CD4-positive, alpha-beta T cell treated with Interleukin-15 for 4 hours (primary cell): Measurements from ENCODE around the gene SIRT1.
A peak's percentile ranks its signal among the peaks of the same experiment; 100 is the strongest.
"Not testable (repeated sequence)": the region's sequence is repeated elsewhere in the genome, so short reads cannot be mapped to it uniquely, and the experiment has no call there.

Source experiments
- DNase-seq: peaks from one replicate; pipeline ENCODE4 v3.0.0-alpha.2; 2020; ENCODE audit warnings: low spot score

SIRT1 gene

DNA sequence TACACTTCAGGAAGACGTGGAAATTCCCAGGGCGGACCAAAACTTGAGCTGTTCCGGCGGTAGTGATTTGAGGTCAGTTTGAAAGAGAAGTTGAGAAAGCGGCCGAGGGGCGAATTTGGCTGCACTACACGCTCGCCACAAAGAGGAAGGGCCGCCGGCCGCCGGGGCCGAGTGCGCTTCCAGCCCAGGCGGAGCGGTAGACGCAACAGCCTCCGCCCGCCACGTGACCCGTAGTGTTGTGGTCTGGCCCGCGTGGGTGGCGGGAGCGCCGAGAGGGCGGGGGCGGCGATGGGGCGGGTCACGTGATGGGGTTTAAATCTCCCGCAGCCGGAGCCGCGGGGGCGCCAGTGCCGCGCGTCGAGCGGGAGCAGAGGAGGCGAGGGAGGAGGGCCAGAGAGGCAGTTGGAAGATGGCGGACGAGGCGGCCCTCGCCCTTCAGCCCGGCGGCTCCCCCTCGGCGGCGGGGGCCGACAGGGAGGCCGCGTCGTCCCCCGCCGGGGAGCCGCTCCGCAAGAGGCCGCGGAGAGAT is at the start of gene SIRT1:
SIRT1 (plus strand) TSS at position 344 of the 529 bp plus-strand sequence; CDS start at position 410, 66 bp downstream.
- DNase-seq: peak; percentile 95

DNA sequence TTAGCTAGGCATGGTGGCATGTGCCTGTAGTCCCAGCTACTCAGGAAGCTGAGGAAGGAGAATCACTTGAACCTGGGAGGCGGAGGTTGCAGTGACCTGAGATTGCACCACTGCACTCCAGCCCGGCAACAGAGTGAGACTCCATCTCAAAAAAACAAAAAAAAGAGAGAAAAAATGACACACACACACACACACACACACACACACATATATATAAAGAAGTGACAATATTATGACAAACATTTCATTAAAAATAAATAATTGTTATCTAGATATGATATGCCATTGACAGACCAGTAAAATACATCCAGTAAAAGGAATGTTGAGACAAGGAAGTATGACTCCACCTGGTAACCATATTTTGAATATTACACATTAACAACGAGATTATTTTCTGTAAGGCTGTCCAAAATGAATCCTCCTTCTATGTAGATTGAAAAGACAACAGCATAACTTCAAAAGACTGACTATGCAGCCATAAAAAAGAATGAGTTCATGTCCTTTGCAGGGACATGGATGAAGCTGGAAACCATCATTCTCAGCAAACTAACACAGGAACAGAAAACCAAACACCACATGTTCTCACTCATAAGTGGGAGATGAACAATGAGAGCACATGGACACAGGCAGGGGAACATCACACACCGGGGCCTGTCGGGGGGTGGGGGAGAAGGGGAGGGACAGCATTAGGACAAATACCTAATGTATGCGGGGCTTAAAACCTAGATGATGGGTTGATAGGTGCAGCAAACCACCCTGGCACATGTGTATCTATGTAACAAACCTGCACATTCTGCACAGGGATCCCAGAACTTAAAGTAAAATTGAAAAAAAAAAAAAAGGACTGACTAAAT is 48.7 kb upstream of the SIRT1 start:
- not testable (repeated sequence) for DNase-seq

DNA sequence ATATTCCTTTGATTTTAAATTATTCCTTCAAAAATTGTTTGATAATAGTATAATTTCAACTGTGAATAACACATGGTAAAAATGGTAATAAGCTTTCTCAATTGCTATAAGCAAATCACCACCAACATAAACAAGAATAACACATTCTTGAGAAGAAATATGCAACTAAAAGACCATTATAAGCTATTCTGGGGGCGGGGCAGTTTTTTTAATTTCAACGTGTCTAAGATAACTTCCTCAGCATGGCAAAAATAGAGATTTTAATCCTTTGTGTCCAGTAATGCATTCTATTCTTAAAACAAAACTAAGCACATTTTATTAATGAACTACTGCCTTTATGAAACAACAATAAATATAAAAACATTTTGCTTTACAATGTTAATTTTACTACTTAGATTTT is 48.0 kb upstream of the SIRT1 start:
- no peak for DNase-seq

DNA sequence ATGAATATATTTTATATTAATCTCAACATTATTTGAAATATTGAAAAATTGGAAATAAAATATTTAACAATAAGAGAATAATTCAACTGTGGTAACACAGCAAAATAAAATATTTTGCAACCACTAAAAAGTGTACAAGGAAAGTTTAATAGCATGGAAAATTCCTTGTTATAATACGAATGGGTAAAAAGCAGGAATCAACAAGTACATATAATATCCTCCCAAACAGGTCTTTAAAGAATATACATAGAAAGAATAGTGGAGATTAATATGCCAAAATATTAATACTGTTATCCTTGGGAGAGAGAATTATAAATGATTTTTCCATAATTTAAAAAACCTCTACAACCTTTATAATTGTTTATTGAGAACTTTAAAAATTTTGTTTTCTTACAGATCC is 47.5 kb upstream of the SIRT1 start:
- DNase-seq: no peak

DNA sequence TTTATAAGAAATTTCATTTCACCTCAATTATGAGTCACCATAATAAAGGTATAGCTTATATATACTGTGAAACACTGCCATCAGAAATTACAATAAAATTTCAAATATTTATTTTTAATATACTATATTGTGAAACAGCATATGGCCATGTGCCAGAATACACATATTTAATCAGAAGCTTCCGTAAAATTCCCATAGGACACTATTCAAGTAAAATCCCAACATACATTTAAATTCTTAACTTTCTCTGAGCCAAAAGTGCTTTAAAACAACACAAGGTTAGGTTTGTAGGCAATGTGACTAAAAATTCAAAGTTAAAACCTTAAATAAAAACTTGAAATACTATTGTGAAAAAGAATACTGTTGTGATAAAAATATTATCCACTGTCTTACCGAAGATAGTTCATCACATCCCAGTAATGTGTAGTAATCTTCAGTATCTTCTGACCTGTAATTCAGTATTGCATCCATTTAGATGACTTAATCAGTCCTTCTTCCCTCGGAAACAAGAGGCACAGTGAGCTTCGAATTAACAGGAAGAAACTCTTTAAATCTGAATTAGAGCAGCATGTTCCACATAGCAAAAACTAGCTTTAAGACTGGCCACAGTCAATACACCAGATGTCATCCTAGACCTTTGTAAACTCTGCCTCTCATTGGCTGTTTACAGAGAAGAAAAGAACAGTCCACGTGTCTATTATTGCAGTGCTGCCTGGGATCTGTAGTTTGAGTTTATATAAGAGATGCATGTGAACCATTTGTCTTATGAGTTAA is 46.7 kb upstream of the SIRT1 start, which contains the start of gene DNAJC12:
DNAJC12 (minus strand) TSS at position 648 of the 774 bp plus-strand sequence; CDS start at position 471, 177 bp downstream.
- no peak for DNase-seq

DNA sequence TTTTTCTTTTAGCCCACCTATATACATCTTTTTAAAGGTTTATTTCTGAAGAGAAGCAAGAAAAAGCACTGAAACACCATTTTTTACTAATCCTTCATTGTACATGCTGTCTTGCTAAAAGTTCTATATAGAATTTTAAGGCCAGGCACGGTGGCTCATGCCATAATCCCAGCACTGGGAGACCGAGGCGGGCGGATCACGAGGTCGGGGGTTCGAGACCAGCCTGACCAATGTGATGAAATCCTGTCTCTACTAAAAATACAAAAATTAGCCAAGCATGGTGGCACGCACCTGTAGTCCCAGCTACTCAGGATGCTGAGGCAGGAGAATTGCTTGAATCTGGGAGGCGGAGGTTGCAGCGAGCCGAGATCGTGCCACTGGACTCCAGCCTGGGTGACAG is 44.9 kb upstream of the SIRT1 start:
- not testable (repeated sequence) for DNase-seq

DNA sequence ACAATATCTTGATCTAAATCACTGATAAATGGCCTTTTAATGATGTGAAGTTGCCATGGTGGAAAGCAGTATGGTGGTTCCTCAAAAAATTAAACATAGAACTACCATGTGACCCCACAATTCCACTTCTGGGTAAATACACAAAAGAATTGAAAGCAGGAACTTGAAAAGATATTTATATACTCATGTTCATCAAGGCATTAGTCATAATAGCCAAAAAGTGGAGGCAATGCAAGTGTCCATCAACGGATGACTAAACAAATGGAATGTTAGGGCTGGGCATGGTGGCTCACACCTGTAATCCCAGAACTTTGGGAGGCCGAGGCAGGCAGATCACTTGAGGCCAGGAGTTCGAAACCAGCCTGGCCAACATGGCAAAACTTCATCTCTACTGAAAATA is 44.5 kb upstream of the SIRT1 start:
- DNase-seq: no peak

DNA sequence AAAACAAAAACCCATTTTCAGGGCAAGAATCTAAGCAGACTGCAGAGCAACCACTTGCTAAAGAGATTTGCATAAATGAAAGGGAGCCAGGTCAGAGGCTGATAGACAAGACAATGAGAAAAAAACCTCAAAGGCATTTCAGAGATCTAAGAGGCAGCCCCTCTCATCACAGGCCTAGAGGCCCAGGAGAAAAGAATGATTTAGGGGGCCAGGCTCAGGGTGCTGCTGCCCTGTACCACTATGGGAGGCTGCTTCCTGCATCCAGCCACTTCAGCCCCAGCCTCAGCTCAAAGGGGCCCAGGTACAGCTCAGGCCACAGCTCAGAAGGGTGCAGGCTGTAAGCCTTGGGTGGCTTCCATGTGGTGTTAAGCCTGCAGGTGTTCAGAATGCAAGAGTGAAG is 42.7 kb upstream of the SIRT1 start:
- no peak for DNase-seq

DNA sequence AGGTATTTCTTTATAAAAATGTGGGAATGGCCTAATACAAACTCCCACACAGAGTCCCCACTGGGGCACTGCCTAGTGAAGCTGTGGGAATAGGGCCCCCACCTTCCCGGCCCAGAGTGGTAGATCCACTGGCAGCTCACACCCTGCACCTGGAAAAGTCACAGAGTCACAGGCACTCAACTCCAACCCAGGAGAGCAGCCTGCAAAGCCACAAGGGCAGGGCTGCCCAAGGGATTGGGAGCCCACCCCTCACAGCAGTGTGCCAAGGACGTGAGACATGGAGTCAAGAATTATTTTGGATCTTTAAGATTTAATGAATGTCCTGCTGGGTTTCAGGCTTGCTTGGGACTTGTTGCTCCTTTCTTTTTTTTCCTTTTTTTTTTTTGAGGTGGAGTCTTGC is 41.2 kb upstream of the SIRT1 start:
- no peak for DNase-seq

DNA sequence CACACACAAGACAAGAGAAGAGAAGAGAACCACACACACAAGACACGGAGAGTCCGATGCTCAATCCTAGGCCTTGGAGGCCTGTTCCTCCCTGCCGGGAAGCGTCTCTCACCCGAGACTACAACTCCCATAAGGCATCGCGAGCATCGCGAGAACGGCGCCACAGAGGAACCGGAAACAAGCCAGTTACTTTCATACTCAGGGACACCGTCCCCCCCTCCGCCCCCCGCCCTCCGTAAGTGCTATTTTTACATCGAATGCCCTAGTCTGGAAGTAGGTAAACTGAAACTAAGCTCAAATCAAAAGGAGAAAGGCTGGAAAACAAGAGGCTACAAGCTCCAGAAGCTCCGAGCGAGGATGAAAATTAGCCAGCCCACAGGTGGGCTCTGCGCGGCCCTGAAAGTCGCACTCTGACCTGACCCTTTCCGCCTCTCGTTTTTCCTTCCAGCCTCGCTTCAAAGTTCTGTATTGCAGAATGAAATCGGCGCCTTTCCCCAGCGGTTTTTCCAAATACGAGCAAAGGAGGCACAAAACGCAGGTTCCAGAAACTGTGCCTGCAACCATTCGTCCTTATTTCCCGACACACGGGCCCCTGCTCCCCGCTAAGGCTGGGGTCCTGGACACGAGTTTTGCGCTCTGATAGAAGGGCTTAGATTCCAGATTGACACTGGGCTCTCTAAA is 35.0 kb upstream of the SIRT1 start:
- peak; percentile 97 for DNase-seq

DNA sequence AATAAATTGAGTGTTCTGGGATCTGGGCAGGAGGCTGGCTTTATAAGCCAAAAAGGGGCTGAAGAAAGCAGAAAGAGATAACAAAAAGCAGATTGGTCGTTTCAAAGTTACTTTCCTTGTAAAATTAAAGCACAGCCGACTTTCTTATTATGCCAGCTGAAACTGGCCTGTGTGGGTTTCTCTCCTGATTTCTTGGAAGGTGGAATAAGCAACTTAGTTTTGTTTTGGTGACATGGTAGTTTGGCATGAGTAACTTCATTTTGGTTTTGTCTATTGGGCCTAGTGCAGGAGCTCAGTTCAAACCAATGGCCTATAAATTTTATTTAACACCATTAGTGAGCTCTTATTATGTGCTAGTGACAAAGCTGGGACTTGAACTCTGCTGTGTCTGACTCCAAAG is 33.3 kb upstream of the SIRT1 start:
- DNase-seq: no peak

DNA sequence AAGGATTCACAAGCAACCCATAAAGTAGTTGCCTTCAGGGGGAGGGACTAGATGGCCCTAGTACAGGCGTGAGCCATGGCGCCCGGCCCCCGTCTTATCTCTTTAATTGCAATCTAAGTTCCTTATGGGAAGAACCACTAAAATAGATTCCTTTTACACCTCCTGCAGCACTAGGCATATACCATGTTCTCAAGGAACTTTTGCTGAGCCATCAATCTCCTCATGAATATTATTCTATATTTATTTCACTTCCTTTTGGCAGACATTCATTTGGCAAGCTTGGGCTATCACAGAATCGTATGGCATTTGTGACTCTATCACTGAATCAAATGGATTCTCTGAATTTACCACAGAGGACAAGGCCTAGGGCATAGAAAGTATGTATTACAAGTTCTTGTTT is 31.7 kb upstream of the SIRT1 start:
- DNase-seq: no peak

DNA sequence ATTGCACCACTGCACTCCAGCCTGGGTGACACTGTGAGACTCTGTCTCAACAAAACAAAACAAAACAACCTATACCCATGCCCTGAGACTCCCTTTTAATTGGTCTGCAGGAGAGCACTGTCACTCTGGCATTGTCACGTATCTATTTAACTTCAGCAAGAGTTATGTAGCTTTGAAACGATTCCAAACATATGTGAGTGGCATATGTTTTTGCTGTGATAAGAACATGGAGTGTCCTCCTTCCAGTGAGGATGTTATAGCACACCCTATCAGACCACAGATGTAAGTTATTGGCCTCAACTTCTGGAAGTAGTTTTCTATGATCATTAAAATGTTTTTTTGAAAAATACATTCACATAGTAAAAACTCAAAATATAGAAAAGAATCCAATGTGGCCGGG is 30.9 kb upstream of the SIRT1 start:
- DNase-seq: no peak

DNA sequence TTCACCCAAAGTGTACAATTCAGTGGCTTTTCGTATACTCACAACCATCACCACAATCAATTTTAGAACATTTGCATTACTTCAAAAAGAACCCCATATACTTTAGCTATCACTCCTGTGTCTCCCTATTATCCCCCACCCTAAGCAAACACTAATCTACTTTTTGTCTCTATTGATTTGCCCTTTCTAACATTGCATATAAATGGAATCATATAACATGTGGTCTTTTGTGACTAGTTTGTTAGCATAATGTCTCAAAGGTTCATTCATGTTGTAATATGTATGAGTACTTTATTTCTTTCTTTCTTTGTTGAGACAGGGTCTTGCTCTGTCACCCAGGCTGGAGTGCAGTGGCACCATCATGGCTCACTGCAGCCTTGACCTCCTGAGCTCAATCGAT is 25.5 kb upstream of the SIRT1 start:
- DNase-seq: no peak

DNA sequence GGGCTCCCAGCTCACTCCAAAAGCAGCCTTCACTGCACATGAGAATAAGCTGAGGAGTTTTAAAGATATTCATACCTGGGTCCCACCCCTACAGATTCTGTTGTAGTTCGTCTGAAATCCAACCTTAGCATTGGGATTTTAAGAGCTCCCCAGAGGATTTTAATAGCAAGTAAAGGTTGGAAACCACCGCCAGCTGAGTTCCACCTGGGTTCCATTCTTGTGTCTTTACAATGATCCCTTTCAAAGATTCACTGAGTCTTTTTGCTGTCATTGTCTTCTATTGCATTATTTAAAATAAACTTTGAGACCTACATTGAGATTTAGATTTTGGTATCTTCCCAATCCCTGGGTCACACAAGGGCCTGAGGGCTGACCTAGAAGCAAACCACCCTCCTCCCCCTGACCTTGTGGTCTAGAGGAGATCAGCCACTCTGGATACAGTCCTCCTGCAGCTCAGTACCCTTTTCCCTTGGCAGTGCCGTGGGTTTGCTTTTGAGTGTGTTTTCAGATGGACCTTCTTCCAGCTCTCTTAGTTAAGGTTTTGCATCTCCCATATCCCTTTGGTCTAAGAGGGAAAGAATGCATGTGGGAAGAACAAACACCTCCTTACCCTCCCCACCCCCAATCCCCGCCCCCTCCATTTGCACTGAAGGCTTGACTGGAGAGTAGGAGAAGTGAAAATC is 22.6 kb upstream of the SIRT1 start:
- DNase-seq: no peak

DNA sequence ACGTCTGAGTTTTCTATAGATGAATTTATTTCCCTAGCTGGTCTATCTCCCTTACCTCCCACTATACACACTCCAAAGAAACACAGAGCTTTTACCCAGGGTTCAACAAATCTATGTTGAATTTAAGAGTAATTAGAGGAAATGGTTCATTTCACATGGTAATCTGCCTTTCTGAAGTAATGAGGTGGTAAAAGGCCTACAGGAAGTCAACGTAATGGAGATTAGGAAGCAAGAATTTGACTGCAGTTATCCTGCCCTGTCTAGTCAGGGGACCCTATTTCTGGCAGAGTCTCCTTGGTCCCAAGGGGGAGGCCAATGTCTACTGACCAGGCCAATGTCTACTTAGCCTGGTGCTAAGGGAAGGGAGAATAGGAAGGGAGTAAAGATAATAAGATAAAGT is 21.4 kb upstream of the SIRT1 start:
- DNase-seq: no peak

DNA sequence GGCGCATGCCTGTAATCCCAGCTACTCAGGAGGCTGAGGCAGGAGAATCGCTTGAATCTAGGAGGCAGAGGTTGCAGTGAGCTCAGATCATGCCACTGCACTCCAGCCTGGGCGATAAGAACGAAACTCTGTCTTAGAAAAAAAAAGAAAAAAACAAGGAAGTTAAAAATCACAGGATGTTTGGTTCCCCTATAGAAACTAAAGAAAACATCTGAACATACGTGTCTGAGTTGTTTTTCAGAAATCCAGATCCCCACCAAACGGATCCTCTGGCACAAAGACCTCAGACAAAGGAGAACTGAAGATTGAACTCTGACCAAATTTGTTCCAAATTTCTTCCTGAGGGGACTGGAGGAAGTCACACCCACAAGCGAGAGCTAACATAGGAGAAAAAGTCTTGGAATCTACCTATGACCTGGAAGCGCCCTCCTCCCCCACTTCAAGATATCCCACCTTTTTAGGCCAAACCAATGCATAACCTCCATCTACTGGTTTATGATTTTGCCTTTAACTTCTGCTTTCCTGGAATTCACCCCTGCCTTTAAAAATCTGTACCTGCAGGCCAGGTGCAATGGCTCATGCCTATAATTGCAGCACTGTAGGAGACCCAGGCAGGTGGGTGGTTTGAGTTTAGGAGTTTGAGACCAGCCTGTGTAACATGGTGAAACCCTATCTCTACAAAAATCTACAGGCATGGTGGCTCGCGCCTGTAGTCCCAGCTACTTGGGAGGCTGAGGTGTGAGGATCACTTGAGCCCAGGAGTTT is 19.7 kb upstream of the SIRT1 start:
- DNase-seq: no peak

DNA sequence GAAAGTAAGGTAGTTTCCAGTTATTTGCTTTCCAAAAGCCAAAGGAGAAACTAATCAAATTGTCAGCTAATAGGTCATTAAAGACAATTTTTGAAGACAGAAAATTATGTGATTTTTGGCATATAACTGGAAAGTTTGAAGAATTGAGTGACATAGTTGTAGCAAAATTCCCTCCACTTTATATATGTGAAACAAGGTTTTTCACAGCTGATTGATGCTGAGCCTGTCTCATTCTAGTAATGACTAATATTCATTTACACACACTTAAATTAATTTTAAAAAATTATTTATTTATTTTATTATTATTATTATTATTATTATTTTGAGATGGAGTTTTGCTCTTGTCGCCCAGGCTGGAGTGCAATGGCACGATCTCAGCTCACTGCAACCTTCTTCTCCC is 16.3 kb upstream of the SIRT1 start:
- no peak for DNase-seq

DNA sequence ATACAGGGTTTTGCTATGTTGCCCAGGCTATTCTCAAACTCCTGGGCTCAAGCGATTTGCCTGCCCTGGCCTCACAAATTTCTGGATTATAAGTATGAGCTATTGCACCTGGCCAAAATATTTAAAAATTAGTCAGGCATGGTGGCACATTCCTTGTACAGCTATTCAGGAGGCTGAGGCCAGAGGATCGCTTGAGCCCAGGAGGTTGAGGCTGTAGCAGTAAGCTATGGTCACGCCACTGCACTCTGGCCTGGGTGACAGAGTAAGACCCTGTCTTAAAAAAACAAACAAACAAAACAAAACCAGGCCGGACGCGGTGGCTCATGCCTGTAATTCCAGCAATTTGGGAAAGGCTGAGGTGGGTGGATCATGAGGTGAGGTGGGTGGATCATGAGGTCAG is 14.5 kb upstream of the SIRT1 start:
- DNase-seq: no peak

DNA sequence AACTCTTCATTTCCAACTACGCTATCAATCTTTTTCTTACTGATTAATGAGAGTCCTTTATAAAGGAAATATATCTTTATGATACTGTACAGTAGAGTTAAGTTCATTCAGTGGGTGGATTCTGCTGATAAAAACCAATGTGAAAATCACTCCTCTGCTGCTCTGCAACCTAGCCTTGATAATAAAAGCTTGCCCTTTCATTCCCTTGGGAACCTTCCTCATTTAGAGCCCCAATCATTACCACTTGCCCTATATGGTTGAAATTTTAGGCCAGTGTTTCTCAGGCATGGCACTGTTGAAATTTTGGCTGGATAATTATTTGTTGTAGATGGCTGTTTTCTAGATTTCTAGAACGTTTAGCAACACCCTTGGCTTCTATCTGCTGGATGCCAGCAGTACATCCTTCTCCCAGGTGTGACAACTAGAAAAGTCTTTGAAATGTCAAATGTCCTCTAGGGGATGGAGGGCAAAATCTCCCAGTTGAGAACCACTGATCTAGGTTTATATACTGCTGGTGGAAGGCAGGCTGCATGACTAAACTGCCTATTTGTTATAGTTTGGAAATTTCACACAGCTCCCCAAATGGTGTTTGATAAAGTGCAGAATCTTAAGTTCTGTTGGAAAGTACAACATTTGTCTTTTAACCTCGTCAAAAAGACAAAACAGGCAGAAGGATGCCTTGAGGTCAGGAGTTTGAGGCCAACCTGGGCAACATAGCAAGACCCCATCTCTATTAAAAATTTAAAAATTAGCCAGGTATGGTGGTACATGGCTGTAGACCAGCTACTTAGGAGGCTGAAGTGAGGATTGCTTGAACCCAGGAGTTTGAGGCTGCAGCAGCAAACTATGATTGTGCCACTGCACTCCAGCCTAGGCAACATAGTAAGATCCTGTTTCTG is 8.9 kb upstream of the SIRT1 start:
- no peak for DNase-seq
